ENCODE results near the gene ZC3H12C.
"Not testable (repeated sequence)": the region's sequence is repeated elsewhere in the genome, so short reads cannot be mapped to it uniquely, and the experiment has no call there.

Gene ZC3H12C

DNA sequence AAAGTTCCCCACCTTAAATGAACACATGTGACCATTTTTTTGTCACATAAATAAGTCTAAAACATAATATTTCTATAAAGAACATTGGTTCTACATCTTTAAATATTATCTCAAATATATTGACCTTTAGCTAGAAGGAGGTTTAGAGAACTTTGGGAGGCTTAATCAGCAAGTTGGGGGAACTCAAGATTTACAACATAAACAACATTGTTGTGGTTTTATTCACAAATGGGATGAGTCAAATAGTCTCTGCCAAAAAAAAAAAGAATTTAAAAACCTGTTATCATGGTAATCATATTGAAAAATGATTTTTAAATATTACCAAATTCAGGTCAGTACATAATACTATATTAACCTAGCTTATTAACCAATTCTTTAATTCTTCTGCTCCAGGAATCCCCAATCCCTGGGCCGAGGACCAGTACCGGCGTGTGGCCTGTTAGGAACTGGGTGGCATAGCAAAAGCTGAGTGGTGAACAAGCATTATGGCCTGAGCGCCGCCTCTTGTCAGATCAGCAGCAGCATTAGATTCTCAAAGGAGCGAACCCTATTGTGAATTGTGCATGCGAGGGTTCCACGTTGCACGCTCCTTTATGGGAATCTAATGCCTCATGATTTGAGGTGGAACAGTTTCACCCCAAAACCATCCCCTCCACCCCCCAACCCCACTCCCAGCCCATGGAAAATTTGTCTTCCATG, 105.0 kb downstream of the ZC3H12C start:
- TF ChIP-seq, protein P1, sequence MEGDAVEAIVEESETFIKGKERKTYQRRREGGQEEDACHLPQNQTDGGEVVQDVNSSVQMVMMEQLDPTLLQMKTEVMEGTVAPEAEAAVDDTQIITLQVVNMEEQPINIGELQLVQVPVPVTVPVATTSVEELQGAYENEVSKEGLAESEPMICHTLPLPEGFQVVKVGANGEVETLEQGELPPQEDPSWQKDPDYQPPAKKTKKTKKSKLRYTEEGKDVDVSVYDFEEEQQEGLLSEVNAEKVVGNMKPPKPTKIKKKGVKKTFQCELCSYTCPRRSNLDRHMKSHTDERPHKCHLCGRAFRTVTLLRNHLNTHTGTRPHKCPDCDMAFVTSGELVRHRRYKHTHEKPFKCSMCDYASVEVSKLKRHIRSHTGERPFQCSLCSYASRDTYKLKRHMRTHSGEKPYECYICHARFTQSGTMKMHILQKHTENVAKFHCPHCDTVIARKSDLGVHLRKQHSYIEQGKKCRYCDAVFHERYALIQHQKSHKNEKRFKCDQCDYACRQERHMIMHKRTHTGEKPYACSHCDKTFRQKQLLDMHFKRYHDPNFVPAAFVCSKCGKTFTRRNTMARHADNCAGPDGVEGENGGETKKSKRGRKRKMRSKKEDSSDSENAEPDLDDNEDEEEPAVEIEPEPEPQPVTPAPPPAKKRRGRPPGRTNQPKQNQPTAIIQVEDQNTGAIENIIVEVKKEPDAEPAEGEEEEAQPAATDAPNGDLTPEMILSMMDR (IDR thresholded peaks at IDR 0.05; ENCODE audit: extremely low read depth, missing control alignments): no peak
- no peak for DNase-seq (ENCODE audit: low spot score)

DNA sequence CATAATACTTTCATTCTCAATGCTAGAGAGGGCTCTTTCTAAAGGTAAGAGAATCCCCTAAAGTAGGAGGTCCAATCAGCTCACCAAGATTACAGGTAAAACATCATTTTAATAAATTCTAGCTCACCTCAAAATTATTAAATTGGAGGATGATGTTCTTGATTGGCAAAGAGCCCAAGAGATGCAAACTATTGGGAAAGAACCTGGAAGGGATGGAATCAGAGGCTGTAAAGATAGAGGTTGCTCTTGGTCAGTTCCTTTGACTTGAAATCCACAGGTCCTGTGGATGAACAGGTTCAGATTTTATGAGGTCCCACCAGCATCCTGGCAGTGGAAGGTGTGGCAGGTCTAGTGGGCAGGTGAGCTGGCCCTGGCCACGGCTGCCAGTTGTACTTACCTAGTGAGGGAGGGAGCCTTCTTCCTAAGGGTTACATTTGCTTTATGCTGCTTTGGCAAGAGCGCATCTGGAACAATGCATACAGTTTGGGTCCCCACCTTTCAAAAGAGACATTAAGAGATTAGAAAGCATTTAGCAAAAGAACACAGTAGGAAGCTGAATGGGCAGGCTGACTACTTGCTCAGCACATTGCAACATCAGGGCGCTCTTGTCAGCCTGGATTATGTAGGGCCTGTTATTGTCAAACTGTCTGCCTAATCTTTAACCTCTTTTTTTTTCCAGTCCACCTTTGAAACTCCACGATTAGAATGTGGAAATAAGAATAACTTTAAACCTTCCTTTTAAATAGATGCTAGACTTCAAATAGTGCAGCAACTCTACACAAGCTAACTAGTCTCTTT, 106.2 kb downstream of the ZC3H12C start:
- TF ChIP-seq, protein P1 (IDR thresholded peaks at IDR 0.05; ENCODE audit: extremely low read depth, missing control alignments): no peak
- no peak for DNase-seq (ENCODE audit: low spot score)

DNA sequence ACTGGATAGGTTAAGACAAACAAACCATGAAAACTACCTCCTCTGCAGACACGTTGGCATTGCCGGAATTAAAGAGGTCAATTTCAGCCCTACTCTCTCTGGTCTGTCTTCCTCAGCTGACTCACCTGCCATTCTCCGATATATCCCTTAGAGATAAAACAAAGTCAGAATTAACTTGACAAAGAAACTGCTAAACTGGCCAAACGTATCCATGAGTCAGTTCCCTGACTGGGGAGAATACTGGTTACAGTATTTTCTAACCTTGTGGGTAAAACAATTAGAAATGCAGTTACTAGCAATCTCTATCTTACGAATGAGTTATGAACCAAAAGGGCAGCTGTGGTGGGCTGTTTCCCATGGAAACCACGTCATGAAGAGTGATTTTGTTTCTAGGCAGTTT, 107.0 kb downstream of the ZC3H12C start:
- TF ChIP-seq, protein P1 (IDR thresholded peaks at IDR 0.05; ENCODE audit: extremely low read depth, missing control alignments): no peak
- no peak for DNase-seq (ENCODE audit: low spot score)

DNA sequence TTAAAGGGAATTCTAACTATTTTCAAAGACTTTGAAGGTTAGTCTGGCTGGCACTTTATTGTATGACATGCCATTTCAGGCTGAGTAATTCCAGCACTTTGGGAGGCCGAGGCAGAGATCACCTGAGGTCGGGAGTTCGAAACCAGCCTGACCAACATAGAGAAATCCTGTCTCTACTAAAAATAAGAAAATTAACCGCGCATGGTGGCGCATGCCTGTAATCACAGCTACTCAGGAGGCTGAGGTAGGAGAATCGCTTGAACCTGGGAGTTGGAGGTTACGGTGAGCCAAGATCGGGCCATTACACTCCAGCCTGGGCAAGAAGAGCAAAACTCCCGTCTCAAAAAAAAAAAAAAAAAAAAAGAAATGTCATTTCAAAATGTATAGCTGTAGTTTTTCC, 107.6 kb downstream of the ZC3H12C start:
- TF ChIP-seq, protein P1 (IDR thresholded peaks at IDR 0.05; ENCODE audit: extremely low read depth, missing control alignments): no peak
- DNase-seq (ENCODE audit: low spot score): no peak

DNA sequence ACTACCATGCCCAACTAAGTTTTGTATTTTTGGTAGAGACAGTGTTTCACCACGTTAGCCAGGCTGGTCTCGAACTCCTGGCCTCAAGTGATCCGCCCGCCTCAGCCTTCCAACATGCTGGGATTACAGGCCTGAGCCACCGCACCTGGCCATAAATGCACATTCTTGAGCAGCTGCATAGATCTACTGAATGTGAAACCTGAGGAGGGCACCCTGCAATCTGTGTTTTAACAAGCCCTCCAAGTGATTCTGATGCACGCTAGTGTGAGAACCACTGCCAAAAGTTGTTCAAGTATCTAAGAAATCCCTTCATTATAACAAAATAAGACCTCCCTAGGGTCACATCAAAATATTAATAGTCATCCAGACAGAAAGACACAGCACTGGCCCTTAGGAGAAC, 113.9 kb downstream of the ZC3H12C start:
- no peak for DNase-seq (ENCODE audit: low spot score)

DNA sequence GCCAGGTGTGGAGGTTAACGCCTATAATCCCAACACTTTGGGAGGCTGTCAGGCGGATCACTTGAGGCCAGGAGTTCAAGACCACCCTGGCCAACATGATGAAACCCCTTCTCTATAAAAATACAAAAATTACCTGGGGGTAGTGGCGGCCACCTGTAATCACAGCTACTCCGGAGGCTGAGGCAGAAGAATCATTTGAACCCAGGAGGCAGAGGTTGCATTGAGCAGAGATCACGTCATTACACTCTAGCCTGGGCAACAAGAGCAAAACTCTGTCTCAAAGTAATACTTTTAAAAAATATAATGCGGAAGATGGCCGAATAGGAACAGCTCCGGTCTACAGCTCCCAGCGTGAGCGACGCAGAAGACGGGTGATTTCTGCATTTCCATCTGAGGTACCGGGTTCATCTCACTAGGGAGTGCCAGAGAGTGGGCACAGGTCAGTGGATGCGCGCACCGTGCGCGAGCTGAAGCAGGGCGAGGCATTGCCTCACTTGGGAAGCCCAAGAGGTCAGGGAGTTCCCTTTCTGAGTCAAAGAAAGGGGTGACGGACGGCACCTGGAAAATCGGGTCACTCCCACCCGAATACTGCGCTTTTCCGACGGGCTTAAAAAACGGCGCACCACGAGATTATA, 115.6 kb downstream of the ZC3H12C start:
- DNase-seq (ENCODE audit: low spot score): not testable (repeated sequence)

More for the DNA sequence above, 113.9 kb downstream of the ZC3H12C start:
- TF ChIP-seq, protein P1 (IDR thresholded peaks at IDR 0.05; ENCODE audit: extremely low read depth, missing control alignments): no peak

DNA sequence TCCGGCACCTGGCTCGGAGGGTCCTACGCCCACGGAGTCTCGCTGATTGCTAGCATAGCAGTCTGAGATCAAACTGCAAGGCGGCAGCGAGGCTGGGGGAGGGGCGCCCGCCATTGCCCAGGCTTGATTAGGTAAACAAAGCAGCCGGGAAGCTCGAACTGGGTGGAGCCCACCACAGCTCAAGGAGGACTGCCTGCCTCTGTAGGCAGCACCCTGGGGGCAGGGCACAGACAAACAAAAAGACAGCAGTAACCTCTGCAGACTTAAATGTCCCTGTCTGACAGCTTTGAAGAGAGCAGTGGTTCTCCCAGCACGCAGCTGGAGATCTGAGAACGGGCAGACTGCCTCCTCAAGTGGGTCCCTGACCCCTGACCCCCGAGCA, 116.1 kb downstream of the ZC3H12C start:
- DNase-seq (ENCODE audit: low spot score): not testable (repeated sequence)

DNA sequence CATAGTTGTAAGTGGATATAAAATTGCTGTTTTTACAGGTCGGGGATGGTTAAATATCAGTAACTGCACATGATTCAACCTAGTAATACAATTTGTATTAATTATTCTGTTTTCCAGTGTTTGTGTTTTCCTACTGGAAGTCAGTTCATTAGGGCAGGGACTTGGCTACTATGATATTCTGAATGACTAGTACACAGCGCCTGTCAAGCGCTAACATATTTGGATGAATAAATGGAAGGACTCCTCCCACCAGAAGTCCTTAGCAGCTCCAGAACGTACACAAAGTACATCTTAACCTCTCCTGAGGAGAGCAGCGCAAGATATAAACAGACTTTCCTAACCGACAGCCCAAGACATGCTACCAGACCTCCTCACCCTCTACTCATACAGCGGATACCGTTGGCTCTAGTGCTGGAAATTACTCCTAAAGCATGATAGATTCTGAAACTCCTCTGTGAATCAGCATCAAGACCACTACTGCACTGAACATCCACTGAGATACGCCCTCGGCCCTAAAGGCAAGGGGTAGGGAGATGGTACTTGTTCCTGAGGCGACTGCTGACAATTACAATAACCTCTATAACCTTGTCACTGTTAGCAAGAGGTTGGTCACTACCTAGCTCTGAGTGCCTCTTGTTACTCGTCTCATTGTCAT, 124.2 kb downstream of the ZC3H12C start:
- TF ChIP-seq, protein P1 (IDR thresholded peaks at IDR 0.05; ENCODE audit: extremely low read depth, missing control alignments): no peak
- no peak for DNase-seq (ENCODE audit: low spot score)
